HG03558 (cell line): ENCODE results near the gene MRPL39.
A peak's percentile ranks its signal among the peaks of the same experiment; 100 is the strongest.

Experiments used
- ATAC-seq: cut with Tn5 transposase; IDR thresholded peaks from one replicate; pipeline ENCODE4 v1.9.1; 2021; ENCODE audit warnings: moderate number of reproducible peaks; ENCODE audit not compliant: unreplicated experiment; ENCODE audit errors: extremely low read depth

MRPL39 gene

GRCh38 chr21:25572861-25573310, 34.4 kb downstream of the MRPL39 start:
- ATAC-seq: peak; percentile 29

- ATAC-seq: no peak
Observed at GRCh38 chr21:25571726-25572121, 35.6 kb downstream of the MRPL39 start.

- ATAC-seq: no peak
Observed at GRCh38 chr21:25569711-25570110, 37.6 kb downstream of the MRPL39 start.

- no peak for ATAC-seq
Observed at GRCh38 chr21:25569084-25569483, 38.2 kb downstream of the MRPL39 start.

- no peak for ATAC-seq
Observed at GRCh38 chr21:25568246-25568645, 39.0 kb downstream of the MRPL39 start.

- no peak for ATAC-seq
Observed at GRCh38 chr21:25567472-25567871, 39.8 kb downstream of the MRPL39 start.

- no peak for ATAC-seq
Observed at GRCh38 chr21:25566645-25567044, 40.6 kb downstream of the MRPL39 start.

GRCh38 chr21:25565272-25566211, 41.7 kb downstream of the MRPL39 start:
- ATAC-seq: no peak

- no peak for ATAC-seq
Observed at GRCh38 chr21:25564349-25564948, 42.8 kb downstream of the MRPL39 start.

- ATAC-seq: no peak
Observed at GRCh38 chr21:25563361-25564116, 43.7 kb downstream of the MRPL39 start.

- ATAC-seq: no peak
Observed at GRCh38 chr21:25562660-25563059, 44.6 kb downstream of the MRPL39 start.

GRCh38 chr21:25561668-25562641, 45.3 kb downstream of the MRPL39 start:
- no peak for ATAC-seq

- no peak for ATAC-seq
Observed at GRCh38 chr21:25560891-25561290, 46.4 kb downstream of the MRPL39 start.

GRCh38 chr21:25560271-25560685, 47.0 kb downstream of the MRPL39 start:
- ATAC-seq: no peak

GRCh38 chr21:25559746-25560145, 47.5 kb downstream of the MRPL39 start:
- ATAC-seq: no peak

GRCh38 chr21:25558123-25558522, 49.2 kb downstream of the MRPL39 start:
- ATAC-seq: no peak

GRCh38 chr21:25557180-25557579, 50.1 kb downstream of the MRPL39 start:
- no peak for ATAC-seq

GRCh38 chr21:25556091-25556490, 51.2 kb downstream of the MRPL39 start:
- ATAC-seq: no peak

GRCh38 chr21:25555492-25555891, 51.8 kb downstream of the MRPL39 start:
- ATAC-seq: no peak

- ATAC-seq: no peak
Observed at GRCh38 chr21:25552856-25553255, 54.4 kb downstream of the MRPL39 start.
